GM12878 (cell line): ENCODE data around the gene MNAT1. TPM values are rescaled to one million over a fixed set of nuclear protein-coding genes. Genes with fewer than 3 reads are reported as not detected.
A peak's percentile ranks its signal among the peaks of the same experiment; 100 is the strongest.
"Not testable (repeated sequence)": the region's sequence is repeated elsewhere in the genome, so short reads cannot be mapped to it uniquely, and the experiment has no call there.

ENCODE experiments used
- ATAC-seq: fragments of 200-7000 bp; cut with Tn5 transposase; 3 replicates; pipeline ENCODE4 v1.9.1; 2020; ENCODE audit warnings: mild to moderate bottlenecking, moderate library complexity
- BruUV-seq: library from RNA; stranded (reverse); fragments of 400-500 nt; replicated peaks from 2 replicates; lab custom pipeline; 2021; lab: Mats Ljungman, UMichigan
- CTCF ChIA-PET: fragments of 300-600 bp; sonication (Branson Sonifier 250); formaldehyde crosslinking; extraction: SDS; loops from one replicate; lab custom pipeline; 2021; ENCODE audit warnings: inconsistent platforms; lab: Yijun Ruan, JAX
- POLR2A ChIA-PET: fragments of 350-600 bp; formaldehyde crosslinking; extraction: SDS; loops from one replicate; lab custom pipeline; 2021; ENCODE audit warnings: inconsistent platforms; lab: Charles Lee
- RAD21 ChIA-PET: fragments of 300-600 bp; sonication (Branson Sonifier 250); formaldehyde crosslinking; loops from one replicate; lab custom pipeline; 2023; ENCODE audit warnings: antibody characterized with exemption; ENCODE audit not compliant: unreplicated experiment; lab: Charles Lee
- SMC1A ChIA-PET: fragments of 300-600 bp; sonication (Branson Sonifier 250); formaldehyde crosslinking; loops from one replicate; lab custom pipeline; 2023; ENCODE audit not compliant: unreplicated experiment, uncharacterized antibody; lab: Charles Lee
- DNase-seq: peaks from one replicate; pipeline ENCODE4 v3.0.0-alpha.2; 2011; ENCODE audit warnings: low read depth, low spot score
- FAIRE-seq: peaks from 3 replicates; lab custom pipeline; 2011; peaks lifted over from hg19 to GRCh38; lab: Jason Lieb, UNC
- H2AFZ ChIP-seq: 2 replicates; pipeline ENCODE4 v1.6.0; 2011; ENCODE audit warnings: low read depth, low read length, control low read depth; ENCODE audit not compliant: control insufficient read depth
- H3K27ac ChIP-seq: 2 replicates; pipeline ENCODE4 v1.5.1; 2011; ENCODE audit warnings: control low read depth; ENCODE audit not compliant: control insufficient read depth, insufficient read depth
- H3K27me3 ChIP-seq, 2 experiments: replicated peaks in 1 of 2; 2 replicates each; pipeline versions ENCODE4 v1.6.0 to v1.6.1; 2011; ENCODE audit warnings: low read length in 1 of 2; ENCODE audit not compliant: control insufficient read depth in 2 of 2, insufficient read depth in 2 of 2
- H3K36me3 ChIP-seq, 2 experiments: 2 replicates each; pipeline ENCODE4 v1.5.1; 2011; ENCODE audit warnings: low read length in 1 of 2; ENCODE audit not compliant: control insufficient read depth in 2 of 2, insufficient read depth in 2 of 2
- H3K4me1 ChIP-seq: 2 replicates; pipeline ENCODE4 v1.6.1; 2011; ENCODE audit warnings: mild to moderate bottlenecking, low read length, moderate library complexity, mixed read lengths; ENCODE audit not compliant: control insufficient read depth, insufficient read depth
- H3K4me2 ChIP-seq: 2 replicates; pipeline ENCODE4 v1.6.0; 2011; ENCODE audit warnings: control low read depth; ENCODE audit not compliant: control insufficient read depth, insufficient read depth
- H3K4me3 ChIP-seq: fragments of 200-600 bp; sonication (generic); 2 replicates; pipeline ENCODE4 v1.5.1; 2016
- H3K79me2 ChIP-seq: 2 replicates; pipeline ENCODE4 v1.6.0; 2011; ENCODE audit warnings: low read length; ENCODE audit not compliant: control insufficient read depth, insufficient read depth
- H3K9ac ChIP-seq: 2 replicates; pipeline ENCODE4 v1.8.0; 2011; ENCODE audit warnings: low read length, control low read depth, mixed read lengths; ENCODE audit not compliant: control insufficient read depth, insufficient read depth
- H3K9me3 ChIP-seq: replicated peaks from 3 replicates; pipeline ENCODE4 v1.5.1; 2011; ENCODE audit warnings: mild to moderate bottlenecking, low read length; ENCODE audit not compliant: control insufficient read depth, insufficient read depth
- H4K20me1 ChIP-seq: 2 replicates; pipeline ENCODE4 v1.6.0; 2011; ENCODE audit not compliant: control insufficient read depth, insufficient read depth
- BHLHE40 ChIP-seq, 2 experiments: fragments of 450-650 bp in 1 of 2; IDR thresholded peaks; 2 replicates each; pipeline ENCODE4 v1.6.1; 2011 to 2017; ENCODE audit warnings: low read depth in 2 of 2, borderline replicate concordance in 1 of 2, improper control_type of control experiment in 1 of 2, low read length in 1 of 2, mild to moderate bottlenecking in 1 of 2
- CEBPB ChIP-seq, 2 experiments: fragments of 150-350 bp in 1 of 2; IDR thresholded peaks; 2 replicates each; pipeline ENCODE4 v1.6.1; 2012 to 2014; ENCODE audit warnings: low read depth in 2 of 2, low read length in 2 of 2, borderline replicate concordance in 1 of 2, inconsistent platforms in 1 of 2
- E4F1 ChIP-seq: fragments of 450-650 bp; IDR thresholded peaks from 2 replicates; pipeline ENCODE4 v1.6.1; 2018; ENCODE audit warnings: borderline replicate concordance, mild to moderate bottlenecking; ENCODE audit not compliant: partially characterized antibody
- KAT2A ChIP-seq: conservative IDR thresholded peaks from 2 replicates; pipeline ENCODE4 v1.6.1; 2011; ENCODE audit warnings: low read depth, low read length; ENCODE audit not compliant: control insufficient read depth
- MAX ChIP-seq: IDR thresholded peaks from 2 replicates; pipeline ENCODE4 v1.6.1; 2012; ENCODE audit warnings: low read depth, low read length, improper control_type of control experiment
- MYB ChIP-seq: fragments of 150-350 bp; IDR thresholded peaks from 2 replicates; pipeline ENCODE4 v1.6.1; 2014; ENCODE audit warnings: mild to moderate bottlenecking, low read depth, low read length, borderline replicate concordance
- PBX3 ChIP-seq: IDR thresholded peaks from 2 replicates; pipeline ENCODE4 v1.6.1; 2011; ENCODE audit warnings: mild to moderate bottlenecking, low read depth, low read length, moderate library complexity; ENCODE audit not compliant: insufficient replicate concordance
- PKNOX1 ChIP-seq: fragments of 450-650 bp; IDR thresholded peaks from 2 replicates; pipeline ENCODE4 v1.6.1; 2016; ENCODE audit warnings: mild to moderate bottlenecking
- TCF7 ChIP-seq: IDR thresholded peaks from 2 replicates; pipeline ENCODE4 v1.6.1; 2014; ENCODE audit warnings: antibody characterized with exemption, borderline replicate concordance
- YY1 ChIP-seq: IDR thresholded peaks from 2 replicates; pipeline ENCODE4 v1.6.1; 2011; ENCODE audit warnings: low read depth, mild to moderate bottlenecking, low read length
- WGBS: methylation state at CpG from one replicate; pipeline ENCODE4 v1.1.6; 2016; ENCODE audit warnings: low lambda C conversion rate; ENCODE audit not compliant: insufficient replicate concordance, insufficient coverage; ENCODE audit errors: missing lambda C conversion rate; 5-methylcytosine and 5-hydroxymethylcytosine counted together
- in situ Hi-C: fragments of 300-500 bp; cut with MboI; formaldehyde crosslinking; loops from 9 replicates; pipeline ENCODE4 v1.14.3; 2018; ENCODE audit warnings: mixed read lengths
- intact Hi-C: fragments of 100-400 bp; cut with micrococcal nuclease; formaldehyde crosslinking; loops from one replicate; pipeline ENCODE4 v1.14.2; 2022; ENCODE audit not compliant: unreplicated experiment
- polyA plus RNA-seq, 11 experiments: library from polyadenylated mRNA; depleted of rRNA in 4 of 11; unstranded in 6 of 11; stranded (reverse) in 5 of 11; fragments of >200 nt; fragmentation: Nextera tagmentation in 4 of 11; fragmentation: Illumina TruSeq in 1 of 11; extraction: Ambion mirVana in 4 of 11; extraction: Trizol in 1 of 11; gene quantifications; 1 replicate in 1 of 11; 2 replicates in 10 of 11; pipeline versions ENCODE4 v1.2.1 to v1.2.3, GENCODE V29; 2011 to 2016; ENCODE audit warnings: inconsistent platforms in 2 of 11, missing spikeins in 2 of 11, low read depth in 1 of 11
- total RNA-seq, 4 experiments: library from RNA; depleted of rRNA in 3 of 4; stranded (reverse); fragments of >200 nt in 3 of 4; fragmentation: Illumina TruSeq in 1 of 4; extraction: Trizol in 1 of 4; gene quantifications; 2 replicates each; pipeline versions ENCODE4 v1.2.1 to v1.2.3, GENCODE V29; 2013 to 2021

The MNAT1 gene
- total and polyA plus RNA-seq, 10 of the 15 experiments (the other 5 are each of a cell fraction or from before 2014, with no cell fraction given), result 26.5 to 67.4 (median 40.8) TPM

GRCh38 chr14:60723907-60724618, 10.5 kb upstream of the MNAT1 start, which contains the start of gene SIX4:
SIX4 (minus strand) TSS chr14:60724351; CDS start chr14:60724074, 277 bp downstream.
- peaks cover 16 to 28% of the 10 kb centered on the region in 2 experiments for H3K27me3 ChIP-seq
- H3K4me2 ChIP-seq, result peak within 1 kb of the TSS; percentile 98
- ATAC-seq (peak; percentile 66), DNase-seq (no peak), FAIRE-seq (peak; percentile 7)
- peak within 1 kb of the TSS; percentile 72 for H3K4me3 ChIP-seq
- no peak within 1 kb of the TSS for H3K27ac ChIP-seq
- intact Hi-C loops, result loop anchor here (10.0 kb wide), 1 partner anchor 531 kb away; no protein-coding TSS in a partner anchor
- H2AFZ ChIP-seq, result peak within 1 kb of the TSS; percentile 42
- TF ChIP-seq YY1 (no peak), CEBPB (IDR thresholded peaks at IDR 0.05; ENCODE audit: borderline replicate concordance in 1 of 2, low read depth in 2 of 2, low read length in 2 of 2) (no peak), BHLHE40 (IDR thresholded peaks at IDR 0.05; ENCODE audit: borderline replicate concordance in 1 of 2, low read depth in 2 of 2, low read length in 1 of 2) (no peak), E4F1 (no peak), PKNOX1 (peak; percentile 80), PBX3 (peak; percentile 34), TCF7 (no peak), KAT2A (no peak), MYB (no peak), MAX (0 out of 2 replicates have a peak, but pooled peaks have one; percentile 7)
- POLR2A ChIA-PET, result no interaction called here
- RAD21 ChIA-PET, result no interaction called here
- BruUV-seq, result no TSS peak
- 15% methylated on average over 29 of the region's 36 CpGs for WGBS
- H3K4me1 ChIP-seq, result no peaks in the 10 kb centered on the region
- in situ Hi-C loops, result no loop called here
- H3K9ac ChIP-seq, result peak within 1 kb of the TSS; percentile 8; the same call in 1 of the 2 replicates
- no peaks in the 10 kb centered on the region for H3K79me2 ChIP-seq
- no peaks in the 10 kb centered on the region for H4K20me1 ChIP-seq
- CTCF ChIA-PET, result no interaction called here
- no peaks in the 10 kb centered on the region for H3K36me3 ChIP-seq
- no peaks in the 10 kb centered on the region for H3K9me3 ChIP-seq
- SMC1A ChIA-PET, result no interaction called here

- H2AFZ ChIP-seq, H3K4me1 ChIP-seq, in situ Hi-C loops, H3K27me3 ChIP-seq, H4K20me1 ChIP-seq, SMC1A ChIA-PET, POLR2A ChIA-PET, H3K9me3 ChIP-seq, H3K4me2 ChIP-seq, FAIRE-seq, CTCF ChIA-PET, DNase-seq, H3K27ac ChIP-seq, H3K4me3 ChIP-seq, RAD21 ChIA-PET, BruUV-seq, H3K36me3 ChIP-seq, H3K9ac ChIP-seq, ATAC-seq: not testable (repeated sequence)
- intact Hi-C loops, result loop anchor here (10.0 kb wide), 1 partner anchor 294 kb away; no protein-coding TSS in a partner anchor
- 86% methylated on average over 5 of the region's 5 CpGs for WGBS
- peaks cover 12% of the 10 kb centered on the region for H3K79me2 ChIP-seq
These were observed 3.3 kb upstream of the MNAT1 start for GRCh38 chr14:60731291-60731690.
